Common myeloid progenitor, CD34-positive (primary cell): Measurements from ENCODE around the gene PTPRG.

Experiments used
- CTCF ChIA-PET: fragments of 350-600 bp; sonication (Branson Sonifier 250); formaldehyde crosslinking; loops from one replicate; lab custom pipeline; 2021; ENCODE audit warnings: antibody characterized with exemption; lab: Charles Lee
- POLR2A ChIA-PET: fragments of 350-600 bp; sonication (Branson Sonifier 250); formaldehyde crosslinking; loops from one replicate; lab custom pipeline; 2021; ENCODE audit warnings: antibody characterized with exemption; lab: Charles Lee
- DNase-seq, 3 donors: peaks; one replicate each; pipeline versions ENCODE4 v3.0.0 to v3.0.0-alpha.2; 2013
- H3K27ac ChIP-seq, 2 experiments: 1 replicate in 1 of 2; 2 replicates in 1 of 2; pipeline ENCODE4 v1.7.0; 2013; ENCODE audit warnings: inconsistent platforms in 2 of 2, low read length in 2 of 2, mild to moderate bottlenecking in 2 of 2, low read depth in 1 of 2, moderate library complexity in 1 of 2; ENCODE audit not compliant: severe bottlenecking in 2 of 2, insufficient read depth in 1 of 2, poor library complexity in 1 of 2
- H3K27me3 ChIP-seq, 5 experiments: replicated peaks in 2 of 5; 1 replicate in 3 of 5; 2 replicates in 2 of 5; pipeline versions ENCODE4 v1.6.1 to v1.7.0; 2013; ENCODE audit warnings: low read length in 4 of 5, mild to moderate bottlenecking in 2 of 5, moderate library complexity in 2 of 5, inconsistent platforms in 1 of 5; ENCODE audit not compliant: insufficient read depth in 5 of 5, control insufficient read depth in 4 of 5
- H3K36me3 ChIP-seq, 4 experiments: 1 replicate in 2 of 4; 2 replicates in 2 of 4; pipeline versions ENCODE4 v1.6.1 to v1.7.0; 2013; ENCODE audit warnings: low read length in 3 of 4, control low read depth in 1 of 4, mild to moderate bottlenecking in 1 of 4; ENCODE audit not compliant: control insufficient read depth in 4 of 4, insufficient read depth in 4 of 4
- H3K4me1 ChIP-seq, 4 experiments: 1 replicate in 3 of 4; 2 replicates in 1 of 4; pipeline versions ENCODE4 v1.6.1 to v1.7.1; 2013; ENCODE audit warnings: low read length in 3 of 4, mild to moderate bottlenecking in 3 of 4, control low read depth in 1 of 4, inconsistent platforms in 1 of 4, moderate library complexity in 1 of 4; ENCODE audit not compliant: control insufficient read depth in 4 of 4, insufficient read depth in 4 of 4; ENCODE audit errors: control extremely low read depth in 1 of 4
- H3K4me3 ChIP-seq, 7 experiments: 1 replicate in 4 of 7; 2 replicates in 3 of 7; pipeline versions ENCODE4 v1.5.1 to v1.7.0; 2013; ENCODE audit warnings: mild to moderate bottlenecking in 7 of 7, low read length in 6 of 7, moderate library complexity in 6 of 7, inconsistent platforms in 2 of 7, low read depth in 2 of 7, control low read depth in 1 of 7; ENCODE audit not compliant: insufficient read depth in 4 of 7, control insufficient read depth in 1 of 7; ENCODE audit errors: extremely low read depth in 1 of 7
- H3K9me3 ChIP-seq, 5 experiments: 1 replicate in 4 of 5; 2 replicates in 1 of 5; pipeline versions ENCODE4 v1.6.1 to v1.7.1; 2013; ENCODE audit warnings: low read length in 4 of 5, mild to moderate bottlenecking in 2 of 5, inconsistent platforms in 1 of 5, low read depth in 1 of 5, moderate library complexity in 1 of 5; ENCODE audit not compliant: control insufficient read depth in 4 of 5, insufficient read depth in 2 of 5; ENCODE audit errors: control extremely low read depth in 1 of 5
- WGBS: methylation state at CpG from one replicate; pipeline ENCODE4 v1.1.5; 2013; ENCODE audit not compliant: insufficient coverage; 5-methylcytosine and 5-hydroxymethylcytosine counted together

The PTPRG gene

DNA sequence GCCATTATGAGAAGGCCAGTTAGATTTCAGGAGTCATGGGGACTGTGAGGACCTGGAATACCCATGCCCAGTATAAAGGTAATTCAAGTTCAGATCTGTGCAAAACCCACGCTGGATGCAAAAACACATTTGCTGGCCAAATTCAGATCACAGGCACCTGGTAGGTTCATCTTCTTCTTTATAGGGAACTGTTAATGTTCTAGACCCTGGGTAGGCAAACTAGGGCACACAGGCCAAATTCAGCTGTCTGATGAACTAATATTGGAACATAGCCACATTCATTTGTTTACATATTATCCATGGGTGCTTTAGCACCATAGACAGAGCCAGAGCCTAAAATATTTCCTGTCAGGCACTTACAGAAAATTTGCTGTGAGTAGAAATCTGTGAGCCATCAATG is 241.4 kb downstream of the PTPRG start:
- H3K27me3 ChIP-seq, result no peaks in the 10 kb centered on the region
- no peaks in the 10 kb centered on the region for H3K9me3 ChIP-seq
- H3K4me3 ChIP-seq, result no peak overlapping the region
- no peaks in the 10 kb centered on the region for H3K36me3 ChIP-seq
- 100% methylated on average over 1 of the region's 1 CpG for WGBS
- POLR2A ChIA-PET, result no interaction called here
- DNase-seq, result no peak
- H3K27ac ChIP-seq, result no peak overlapping the region
- no peaks in the 10 kb centered on the region for H3K4me1 ChIP-seq
- CTCF ChIA-PET, result no interaction called here

DNA sequence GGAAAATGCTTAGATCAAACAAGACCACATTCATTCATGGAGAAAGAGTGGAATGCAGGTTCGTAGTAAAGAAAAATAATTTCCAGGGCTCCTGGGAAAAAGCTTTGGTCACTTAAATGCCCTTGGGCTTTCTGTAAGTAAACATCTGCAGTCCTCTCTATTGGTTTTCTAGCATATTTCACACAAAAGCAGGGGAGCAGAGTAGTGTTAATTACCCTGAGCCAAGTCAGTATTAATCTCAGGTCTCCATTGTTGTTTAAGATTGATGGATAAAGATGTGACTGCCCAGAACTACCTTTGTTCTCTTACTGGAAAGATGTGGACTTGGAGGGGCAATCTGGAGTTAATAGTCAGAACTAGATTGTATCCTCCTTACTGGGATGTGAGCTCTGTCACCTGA is 242.6 kb downstream of the PTPRG start:
- CTCF ChIA-PET, result no interaction called here
- no peak for DNase-seq
- no peak overlapping the region for H3K4me3 ChIP-seq

GRCh38 chr3:61804782-61805181 is 243.4 kb downstream of the PTPRG start:
- Histone ChIP-seq H3K36me3 (no peaks in the 10 kb centered on the region), H3K4me1 (no peaks in the 10 kb centered on the region), H3K9me3 (no peaks in the 10 kb centered on the region), H3K27me3 (no peaks in the 10 kb centered on the region), H3K4me3 (no peak overlapping the region), H3K27ac (no peak overlapping the region)
- DNase-seq, result no peak
- POLR2A ChIA-PET, result no interaction called here
- 100% methylated on average over 1 of the region's 1 CpG for WGBS
- CTCF ChIA-PET, result no interaction called here

More for the DNA sequence above, 242.6 kb downstream of the PTPRG start:
- no peaks in the 10 kb centered on the region for H3K27me3 ChIP-seq
- no peaks in the 10 kb centered on the region for H3K9me3 ChIP-seq
- H3K4me1 ChIP-seq, result no peaks in the 10 kb centered on the region
- no peaks in the 10 kb centered on the region for H3K36me3 ChIP-seq
- no peak overlapping the region for H3K27ac ChIP-seq
- WGBS, result no CpG with 5 or more reads among the region's 1 CpG
- POLR2A ChIA-PET, result interaction anchor here (0.5 kb wide), 1 partner anchor 11 kb away, joined by 4 read pairs; no protein-coding TSS in a partner anchor

DNA sequence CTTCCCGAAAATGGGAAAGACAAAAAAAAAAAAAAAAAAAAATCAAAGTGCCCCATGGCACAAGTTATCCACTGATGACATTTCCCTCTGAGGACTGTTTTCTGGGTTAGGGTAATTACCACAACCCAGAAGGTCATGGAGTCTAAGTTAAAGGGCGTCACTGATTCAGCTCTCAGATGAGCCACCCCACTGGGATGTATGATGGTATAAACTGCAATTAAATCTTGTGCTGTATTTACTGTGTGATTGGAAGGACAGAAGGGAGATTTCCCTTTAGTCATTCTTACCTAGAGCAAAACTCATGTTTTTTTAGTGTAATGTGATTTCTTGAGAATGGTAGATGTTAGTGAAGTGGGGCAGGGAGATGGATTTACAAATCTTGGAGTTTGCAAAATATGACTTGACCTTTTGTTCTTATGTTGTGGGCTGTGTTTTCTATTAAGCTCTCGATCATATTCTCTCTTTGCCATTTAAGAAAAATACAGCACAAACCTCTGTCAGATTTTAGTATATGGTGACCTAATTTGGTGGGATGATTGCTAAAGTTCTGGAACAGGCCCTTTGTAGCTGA is 244.2 kb downstream of the PTPRG start:
- WGBS, result 92% methylated on average over 2 of the region's 3 CpGs
- no peak overlapping the region for H3K27ac ChIP-seq
- no peak overlapping the region for H3K4me3 ChIP-seq
- H3K4me1 ChIP-seq, result no peaks in the 10 kb centered on the region
- DNase-seq, result no peak
- H3K27me3 ChIP-seq, result no peaks in the 10 kb centered on the region
- ChIA-PET POLR2A (no interaction called here), CTCF (no interaction called here)
- no peaks in the 10 kb centered on the region for H3K9me3 ChIP-seq
- no peaks in the 10 kb centered on the region for H3K36me3 ChIP-seq

DNA sequence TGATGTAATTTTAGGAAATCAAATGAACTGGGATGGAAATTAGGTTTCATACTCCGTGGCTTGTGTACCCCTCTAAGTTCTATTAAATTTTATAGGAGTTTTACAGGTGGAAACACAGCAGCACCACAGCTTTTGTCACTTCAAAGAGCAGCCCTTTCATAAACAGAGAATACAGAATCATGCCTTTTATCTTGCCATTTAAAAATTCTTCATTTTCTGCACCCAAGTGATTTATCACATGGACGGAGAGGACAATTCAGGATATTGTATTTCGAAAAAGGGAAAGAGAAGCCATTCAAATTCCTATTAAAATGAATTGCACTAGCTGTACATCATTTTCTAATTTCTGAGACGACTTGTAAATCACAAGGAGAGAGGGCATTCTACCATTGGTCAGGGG is 245.4 kb downstream of the PTPRG start:
- CTCF ChIA-PET, result no interaction called here
- no peak overlapping the region for H3K4me3 ChIP-seq
- H3K27ac ChIP-seq, result no peak overlapping the region
- 67% methylated on average over 1 of the region's 4 CpGs for WGBS
- no peaks in the 10 kb centered on the region for H3K27me3 ChIP-seq
- no peak for DNase-seq
- no peaks in the 10 kb centered on the region for H3K4me1 ChIP-seq
- no peaks in the 10 kb centered on the region for H3K9me3 ChIP-seq
- POLR2A ChIA-PET, result no interaction called here
- H3K36me3 ChIP-seq, result no peaks in the 10 kb centered on the region

- Histone ChIP-seq H3K4me3 (no peak overlapping the region), H3K9me3 (no peaks in the 10 kb centered on the region), H3K4me1 (no peaks in the 10 kb centered on the region), H3K27me3 (no peaks in the 10 kb centered on the region), H3K36me3 (no peaks in the 10 kb centered on the region), H3K27ac (no peak overlapping the region)
- ChIA-PET POLR2A (no interaction called here), CTCF (no interaction called here)
- no peak for DNase-seq
- WGBS, result 91% methylated on average over 4 of the region's 6 CpGs
Observed at GRCh38 chr3:61807865-61808276, 246.5 kb downstream of the PTPRG start.

- ChIA-PET POLR2A (no interaction called here), CTCF (no interaction called here)
- no peak overlapping the region for H3K27ac ChIP-seq
- H3K27me3 ChIP-seq, result no peaks in the 10 kb centered on the region
- no peak for DNase-seq
- no peaks in the 10 kb centered on the region for H3K36me3 ChIP-seq
- no peaks in the 10 kb centered on the region for H3K4me1 ChIP-seq
- H3K4me3 ChIP-seq, result no peak overlapping the region
- 87% methylated on average over 5 of the region's 5 CpGs for WGBS
- no peaks in the 10 kb centered on the region for H3K9me3 ChIP-seq
Observed at GRCh38 chr3:61808526-61808925, 247.2 kb downstream of the PTPRG start.
